CD4-positive, alpha-beta T cell (primary cell): ENCODE results near the gene APBA2. TPM values are rescaled to one million over a fixed set of nuclear protein-coding genes. Genes with fewer than 3 reads are reported as not detected.

Experiments used
- ATAC-seq: fragments of 200-7000 bp; cut with Tn5 transposase; one replicate; pipeline ENCODE4 v1.10.0; 2022; ENCODE audit warnings: mild to moderate bottlenecking; ENCODE audit not compliant: poor library complexity
- CTCF ChIA-PET: fragments of 350-600 bp; sonication (Branson Sonifier 250); formaldehyde crosslinking; loops from one replicate; lab custom pipeline; 2021; ENCODE audit warnings: antibody characterized with exemption, inconsistent platforms; lab: Charles Lee
- POLR2A ChIA-PET: fragments of 350-600 bp; sonication (Branson Sonifier 250); formaldehyde crosslinking; loops from one replicate; lab custom pipeline; 2021; ENCODE audit warnings: antibody characterized with exemption, inconsistent platforms; lab: Charles Lee
- DNase-seq, 14 experiments: peaks; one replicate each; pipeline ENCODE4 v3.0.0-alpha.2; 2013 to 2020; ENCODE audit warnings: mixed read lengths in 2 of 14
- H3K27ac ChIP-seq, 2 donors: one replicate each; pipeline versions ENCODE4 v1.5.1 to v1.7.0; 2013; ENCODE audit warnings: low read length in 2 of 2, low read depth in 1 of 2, mild to moderate bottlenecking in 1 of 2
- H3K27me3 ChIP-seq, 2 experiments: 1 replicate in 1 of 2; 2 replicates in 1 of 2; pipeline versions ENCODE4 v1.6.1 to v1.7.0; 2013; ENCODE audit warnings: low read length in 2 of 2, control low read depth in 1 of 2, mild to moderate bottlenecking in 1 of 2, moderate library complexity in 1 of 2; ENCODE audit not compliant: insufficient read depth in 2 of 2, control insufficient read depth in 1 of 2
- H3K36me3 ChIP-seq: one replicate; pipeline ENCODE4 v1.6.1; 2013; ENCODE audit warnings: low read length, control low read depth; ENCODE audit not compliant: insufficient read depth
- H3K4me1 ChIP-seq: one replicate; pipeline ENCODE4 v1.6.1; 2013; ENCODE audit warnings: low read length, control low read depth; ENCODE audit not compliant: insufficient read depth
- H3K4me3 ChIP-seq: one replicate; pipeline ENCODE4 v1.5.1; 2013; ENCODE audit warnings: mild to moderate bottlenecking, low read length, moderate library complexity
- H3K9me3 ChIP-seq, 2 experiments: 1 replicate in 1 of 2; 2 replicates in 1 of 2; pipeline versions ENCODE4 v1.6.1 to v1.7.0; 2013; ENCODE audit warnings: low read length in 2 of 2, mild to moderate bottlenecking in 2 of 2, control low read depth in 1 of 2, moderate library complexity in 1 of 2; ENCODE audit not compliant: control insufficient read depth in 1 of 2, insufficient read depth in 1 of 2
- H3K27ac Mint-ChIP-seq: one replicate; pipeline ENCODE4 v1.8.0; 2020; ENCODE audit warnings: mixed read lengths
- H3K27me3 Mint-ChIP-seq: one replicate; pipeline ENCODE4 v1.8.0; 2021; ENCODE audit warnings: mixed read lengths
- H3K36me3 Mint-ChIP-seq: one replicate; pipeline ENCODE4 v1.8.0; 2021; ENCODE audit warnings: low read depth, mixed read lengths
- H3K4me1 Mint-ChIP-seq: one replicate; pipeline ENCODE4 v1.8.0; 2021; ENCODE audit warnings: low read depth, mixed read lengths
- H3K4me3 Mint-ChIP-seq: one replicate; pipeline ENCODE4 v1.8.0; 2020; ENCODE audit warnings: mild to moderate bottlenecking, mixed read lengths
- H3K9me3 Mint-ChIP-seq: one replicate; pipeline ENCODE4 v1.8.0; 2020; ENCODE audit warnings: mixed read lengths
- CTCF ChIP-seq: fragments of 200-600 bp; IDR thresholded peaks from one replicate; pipeline ENCODE4 v1.8.0; 2022; ENCODE audit warnings: antibody characterized with exemption, mild to moderate bottlenecking
- intact Hi-C, 2 experiments: fragments of 100-400 bp; cut with DNase I in 1 of 2; cut with micrococcal nuclease in 1 of 2; formaldehyde crosslinking; loops; one replicate each; pipeline versions ENCODE4 v1.15.1 to v1.9.0; 2023 to 2025; cut with DNase I, micrococcal nuclease
- total RNA-seq, 174 experiments: library from RNA in 2 of 174; stranded (reverse) in 2 of 174; gene quantifications; one replicate each; pipeline ENCODE4 v1.2.3 and lab custom pipeline; 2021 to 2026

Gene APBA2
- total RNA-seq, 2 experiments from 2014 or later = 123 to 126 TPM

DNA sequence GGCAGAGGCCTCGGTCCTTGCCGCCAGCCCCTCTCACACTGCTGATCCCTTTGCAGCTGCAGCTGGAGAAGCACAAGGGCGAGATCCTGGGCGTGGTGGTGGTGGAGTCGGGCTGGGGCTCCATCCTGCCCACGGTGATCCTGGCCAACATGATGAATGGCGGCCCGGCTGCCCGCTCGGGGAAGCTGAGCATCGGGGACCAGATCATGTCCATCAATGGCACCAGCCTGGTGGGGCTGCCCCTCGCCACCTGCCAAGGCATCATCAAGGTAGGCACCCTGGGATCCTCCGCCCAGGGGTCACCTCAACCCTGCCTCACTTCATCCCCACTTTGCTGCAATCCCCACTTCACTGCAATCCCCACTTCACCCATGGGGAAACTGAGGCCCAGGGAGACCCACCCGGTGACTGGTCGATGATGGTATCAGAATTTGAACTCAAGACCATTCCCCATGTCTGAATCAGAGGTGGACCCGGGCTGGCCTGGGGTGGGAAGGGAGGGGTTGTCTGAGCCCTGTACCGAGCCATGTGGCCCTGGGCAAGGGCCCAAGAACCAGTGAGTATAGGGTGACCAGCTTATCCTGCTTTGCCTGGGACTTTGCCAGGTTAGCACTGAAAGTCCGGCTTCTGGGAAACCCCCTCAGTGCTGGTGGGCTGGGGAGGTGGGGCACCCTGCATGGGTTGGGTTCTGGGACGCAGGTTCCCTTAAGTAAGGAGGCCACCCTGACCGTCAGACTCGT is 220.9 kb downstream of the APBA2 start:
- Mint-ChIP-seq H3K9me3 (no peaks in the 10 kb centered on the region), H3K27me3 (no peaks in the 10 kb centered on the region), H3K27ac (no peak overlapping the region), H3K4me3 (no peak overlapping the region), H3K36me3 (peaks cover 39% of the 10 kb centered on the region), H3K4me1 (peaks cover 11% of the 10 kb centered on the region)
- ChIA-PET POLR2A (no interaction called here), CTCF (no interaction called here)
- Histone ChIP-seq H3K27ac (no peak overlapping the region), H3K27me3 (no peaks in the 10 kb centered on the region), H3K9me3 (no peaks in the 10 kb centered on the region), H3K4me3 (no peak overlapping the region), H3K4me1 (peaks cover 3% of the 10 kb centered on the region), H3K36me3 (peaks cover 44% of the 10 kb centered on the region)
- DNase-seq = no peak
- ATAC-seq = no peak
- intact Hi-C loops = no loop called here
- no peak for TF ChIP-seq CTCF

DNA sequence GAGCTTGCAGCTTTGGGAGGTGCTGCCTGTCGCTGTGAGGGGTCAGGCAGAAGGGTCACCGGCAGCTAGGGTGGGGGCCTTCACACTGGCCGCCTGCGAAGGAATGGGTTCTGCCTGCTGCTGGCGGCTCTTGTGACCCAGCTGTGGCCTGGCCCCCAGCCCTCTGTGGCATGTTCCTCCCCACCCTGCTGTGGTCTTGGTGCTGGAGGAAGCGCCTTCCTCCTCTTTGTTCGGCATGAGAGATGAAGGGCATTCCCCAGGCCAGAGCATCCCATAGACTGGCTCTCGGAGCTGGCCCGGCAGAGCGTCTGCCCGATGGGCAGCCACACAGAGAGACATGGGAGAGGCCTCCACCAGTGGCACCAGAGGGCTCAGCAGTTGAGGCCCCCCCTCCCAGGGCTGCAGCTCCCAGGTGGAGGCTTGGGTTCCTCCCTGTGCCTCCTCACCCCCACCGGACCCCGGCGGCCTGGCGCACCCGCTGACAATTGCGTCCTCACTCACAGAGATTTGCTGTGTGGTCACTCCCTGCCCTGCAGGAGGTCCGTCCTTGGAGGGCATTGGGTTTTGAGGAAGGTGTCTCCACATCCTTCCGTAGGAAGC is 221.6 kb downstream of the APBA2 start:
- ChIA-PET POLR2A (no interaction called here), CTCF (no interaction called here)
- H3K27ac ChIP-seq = no peak overlapping the region
- TF ChIP-seq CTCF = no peak
- H3K9me3 ChIP-seq = no peaks in the 10 kb centered on the region
- H3K27ac Mint-ChIP-seq = no peak overlapping the region
- H3K9me3 Mint-ChIP-seq = no peaks in the 10 kb centered on the region
- H3K27me3 Mint-ChIP-seq = no peaks in the 10 kb centered on the region
- H3K36me3 ChIP-seq = peaks cover 41% of the 10 kb centered on the region
- H3K27me3 ChIP-seq = no peaks in the 10 kb centered on the region
- peaks cover 6% of the 10 kb centered on the region for H3K4me1 Mint-ChIP-seq
- H3K4me1 ChIP-seq = peaks cover 3% of the 10 kb centered on the region
- ATAC-seq = no peak
- H3K36me3 Mint-ChIP-seq = peaks cover 32% of the 10 kb centered on the region
- H3K4me3 ChIP-seq = no peak overlapping the region
- DNase-seq = peak in 1 of 14 experiments; percentile 3
- no peak overlapping the region for H3K4me3 Mint-ChIP-seq
- intact Hi-C loops = no loop called here

DNA sequence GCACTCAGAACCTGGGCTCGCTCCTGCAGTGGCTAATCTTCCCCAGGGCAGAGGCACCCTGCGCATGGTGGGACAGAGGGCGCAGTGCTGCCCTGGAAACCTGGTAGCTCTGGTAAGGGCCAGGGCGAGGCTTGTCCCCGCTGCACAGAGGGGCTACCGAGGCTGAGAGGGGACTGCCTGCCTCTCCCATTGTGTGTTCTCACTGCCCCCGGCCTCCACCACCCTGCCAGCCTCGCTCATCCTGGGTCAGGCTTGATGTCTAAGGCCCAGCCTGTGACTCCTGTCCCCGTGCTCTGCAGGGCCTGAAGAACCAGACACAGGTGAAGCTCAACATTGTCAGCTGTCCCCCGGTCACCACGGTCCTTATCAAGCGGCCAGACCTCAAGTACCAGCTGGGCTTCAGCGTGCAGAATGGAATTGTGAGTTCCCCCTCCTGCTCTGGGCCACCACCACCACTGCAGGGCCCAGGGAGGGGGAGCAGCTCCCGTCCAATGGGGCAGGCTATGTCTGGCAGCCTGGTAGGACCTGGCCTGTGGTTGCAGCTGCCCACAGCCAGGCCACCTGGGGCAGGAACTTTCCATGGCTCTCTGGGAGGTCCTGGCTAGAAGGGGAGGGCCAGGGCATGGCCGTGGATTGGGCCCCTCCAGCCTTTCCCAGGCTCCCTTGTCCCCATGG is 222.3 kb downstream of the APBA2 start:
- CTCF ChIA-PET = no interaction called here
- POLR2A ChIA-PET = no interaction called here
- Histone ChIP-seq H3K27me3 (no peaks in the 10 kb centered on the region), H3K36me3 (peaks cover 37% of the 10 kb centered on the region), H3K27ac (no peak overlapping the region), H3K4me3 (no peak overlapping the region), H3K9me3 (no peaks in the 10 kb centered on the region), H3K4me1 (peaks cover 3% of the 10 kb centered on the region)
- DNase-seq (peak in 1 of 14 experiments; percentile 1), ATAC-seq (no peak)
- no peak overlapping the region for H3K27ac Mint-ChIP-seq
- intact Hi-C loops = no loop called here
- peaks cover 25% of the 10 kb centered on the region for H3K36me3 Mint-ChIP-seq
- no peak for TF ChIP-seq CTCF
- H3K9me3 Mint-ChIP-seq = no peaks in the 10 kb centered on the region
- H3K4me1 Mint-ChIP-seq = no peaks in the 10 kb centered on the region
- no peaks in the 10 kb centered on the region for H3K27me3 Mint-ChIP-seq
- H3K4me3 Mint-ChIP-seq = no peak overlapping the region
